NCI-H187 (cell line): ENCODE data around the gene MTMR4.
"Not testable (repeated sequence)": the region's sequence is repeated elsewhere in the genome, so short reads cannot be mapped to it uniquely, and the experiment has no call there.

Source experiments
- DNase-seq, 2 experiments: peaks; one replicate each; lab custom pipeline; 2025; lab: John Stamatoyannopoulos, UW

The MTMR4 gene

GRCh38 chr17:58525239-58525638, 10.8 kb upstream of the MTMR4 start:
- DNase-seq: no peak

DNA sequence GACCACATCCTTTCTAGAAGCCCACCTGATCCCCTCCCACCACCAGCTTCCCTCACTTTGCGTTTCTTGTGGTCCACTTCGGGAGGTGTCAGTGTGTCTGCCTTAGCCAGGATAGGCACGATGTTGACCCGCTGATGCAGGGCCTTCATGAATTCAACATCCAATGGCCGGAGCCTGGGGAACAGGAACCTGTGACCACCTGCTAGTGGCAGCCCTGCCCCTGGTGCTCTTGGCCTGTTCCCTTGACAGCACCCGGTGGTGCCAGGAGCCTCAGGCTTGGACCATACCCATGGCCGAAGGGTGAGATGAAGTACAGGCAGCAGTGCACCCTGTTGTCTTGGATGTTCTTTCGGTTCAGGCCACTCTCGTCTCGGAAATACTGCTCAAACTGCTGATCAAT, 7.2 kb upstream of the MTMR4 start:
- DNase-seq: no peak

DNA sequence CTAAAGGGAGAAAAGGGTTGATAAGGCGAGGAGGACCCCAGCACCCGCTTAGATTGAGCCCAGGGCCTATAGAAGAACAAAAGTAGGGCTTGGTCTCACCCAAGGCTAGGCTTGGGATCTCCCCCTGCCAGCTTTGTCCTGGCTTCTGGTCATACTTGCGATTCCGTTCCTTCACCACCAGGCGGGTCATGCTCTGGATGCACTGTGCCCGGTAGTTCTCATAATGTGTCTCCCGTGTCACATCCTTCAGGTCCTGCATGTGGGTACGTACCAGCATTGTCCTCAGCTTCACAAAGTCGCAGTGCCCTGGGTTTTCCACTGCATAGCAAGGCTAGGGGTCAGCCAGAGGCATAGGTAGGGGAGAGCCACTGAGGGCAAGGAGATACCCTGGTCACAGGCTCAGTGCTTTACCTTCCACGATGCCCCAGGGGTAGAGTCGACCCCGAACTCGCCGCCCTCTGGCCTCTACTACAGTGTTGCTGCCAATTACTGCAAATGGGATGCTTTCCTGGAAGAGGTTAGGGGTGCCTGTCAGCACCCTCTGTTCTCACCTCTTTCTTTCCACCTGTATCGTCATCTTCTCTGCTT, 6.5 kb upstream of the MTMR4 start:
- DNase-seq: no peak

DNA sequence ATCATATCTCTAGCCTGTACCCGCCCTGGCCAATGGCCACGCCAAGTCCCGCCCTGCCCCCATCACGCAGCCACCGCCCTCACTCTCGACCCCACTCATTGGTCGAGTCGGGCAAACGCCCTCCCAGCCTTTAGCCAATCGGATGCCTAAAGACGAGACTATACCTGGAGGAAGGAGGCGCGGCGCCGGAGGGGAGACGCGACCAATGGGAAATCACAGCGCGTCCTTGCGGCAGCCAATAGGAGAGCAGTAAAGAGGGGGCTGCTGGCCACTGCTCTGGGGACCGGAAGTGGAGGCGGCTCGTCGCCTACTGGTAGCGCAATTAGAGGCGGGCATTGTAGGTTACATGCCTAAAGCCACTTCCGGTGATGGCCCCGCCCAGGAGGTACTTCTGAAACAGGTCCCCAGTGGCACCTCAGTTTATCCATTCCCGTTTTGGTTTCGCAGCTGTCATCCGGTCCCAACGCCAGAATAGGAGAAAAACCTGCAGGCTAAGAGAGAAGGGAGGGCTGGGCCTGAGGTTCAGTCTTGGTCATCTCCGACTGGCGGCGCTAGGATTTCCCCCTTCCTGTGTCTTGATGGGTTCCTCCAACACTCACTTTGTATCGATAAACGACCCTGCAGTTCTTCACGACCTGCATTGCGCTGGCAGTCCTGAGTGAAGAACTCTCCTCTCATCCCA, 3.6 kb upstream of the MTMR4 start:
- DNase-seq: peak; percentile 97 to 98

- DNase-seq: peak; percentile 89 to 97
These were observed 3.0 kb upstream of the MTMR4 start for GRCh38 chr17:58517378-58517927.

- DNase-seq: no peak
These were observed 2.4 kb upstream of the MTMR4 start for GRCh38 chr17:58516644-58517377.

GRCh38 chr17:58515286-58515685, 848 bp upstream of the MTMR4 start:
- no peak for DNase-seq

- no peak for DNase-seq
These were observed 326 bp upstream of the MTMR4 start for GRCh38 chr17:58514770-58515157.

- no peak for DNase-seq
These were observed 1.0 kb downstream of the MTMR4 start for GRCh38 chr17:58513267-58513964.

DNA sequence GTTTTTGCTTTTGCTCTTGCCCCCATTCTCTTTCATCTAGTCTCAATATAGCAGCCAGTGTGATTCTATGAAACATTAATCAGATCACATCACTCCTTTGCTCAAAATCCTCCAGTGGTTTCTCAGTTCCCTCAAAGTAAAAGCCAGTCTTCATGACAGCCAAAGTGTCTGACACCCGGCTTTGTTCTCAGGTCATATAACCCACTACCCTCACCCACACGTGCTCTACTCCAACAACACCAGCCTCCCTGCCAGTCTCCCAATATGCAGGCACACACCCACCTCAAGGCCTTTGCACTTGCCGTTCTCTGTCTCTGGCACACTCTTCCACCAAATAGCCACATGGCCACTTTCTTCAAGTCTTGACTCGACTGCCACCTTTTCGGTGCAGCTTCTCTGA, 4.4 kb downstream of the MTMR4 start:
- no peak for DNase-seq

DNA sequence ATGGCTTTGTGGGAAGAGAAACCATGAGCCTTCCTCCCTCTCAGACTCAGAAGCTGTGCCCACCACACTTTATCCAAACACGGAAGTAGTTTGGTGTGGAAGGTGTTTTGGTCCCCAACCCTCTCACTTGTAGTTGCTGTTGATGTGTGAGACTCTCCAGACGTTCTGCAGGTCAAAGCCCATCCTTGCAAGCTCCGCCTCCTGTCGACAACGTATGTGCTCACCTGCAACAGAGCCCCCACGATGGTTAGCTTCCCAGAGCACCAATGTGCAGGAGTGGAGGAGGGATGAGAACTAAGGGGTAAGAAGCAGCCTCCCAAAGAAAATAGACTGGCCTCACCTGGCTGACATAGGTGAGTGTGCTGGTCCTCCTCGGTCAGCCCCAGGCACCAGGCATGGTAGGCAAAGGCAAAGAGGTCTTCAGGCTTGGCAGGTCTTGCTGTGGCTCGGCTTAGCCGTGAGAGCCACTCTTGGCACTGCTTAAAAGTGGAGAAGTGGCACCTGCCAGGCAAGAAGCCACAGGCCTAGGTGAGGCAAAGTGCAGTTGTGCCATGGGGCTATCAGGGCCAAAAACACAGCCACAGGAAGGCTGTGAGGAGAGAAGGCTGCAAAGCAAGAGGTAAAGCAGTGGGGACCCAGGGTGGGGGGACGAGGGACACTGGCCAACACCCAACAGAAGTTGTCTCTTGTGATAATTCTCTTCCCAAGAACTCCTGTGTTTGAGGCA, 5.9 kb downstream of the MTMR4 start:
- no peak for DNase-seq

GRCh38 chr17:58507123-58507634, 7.3 kb downstream of the MTMR4 start:
- DNase-seq: no peak

DNA sequence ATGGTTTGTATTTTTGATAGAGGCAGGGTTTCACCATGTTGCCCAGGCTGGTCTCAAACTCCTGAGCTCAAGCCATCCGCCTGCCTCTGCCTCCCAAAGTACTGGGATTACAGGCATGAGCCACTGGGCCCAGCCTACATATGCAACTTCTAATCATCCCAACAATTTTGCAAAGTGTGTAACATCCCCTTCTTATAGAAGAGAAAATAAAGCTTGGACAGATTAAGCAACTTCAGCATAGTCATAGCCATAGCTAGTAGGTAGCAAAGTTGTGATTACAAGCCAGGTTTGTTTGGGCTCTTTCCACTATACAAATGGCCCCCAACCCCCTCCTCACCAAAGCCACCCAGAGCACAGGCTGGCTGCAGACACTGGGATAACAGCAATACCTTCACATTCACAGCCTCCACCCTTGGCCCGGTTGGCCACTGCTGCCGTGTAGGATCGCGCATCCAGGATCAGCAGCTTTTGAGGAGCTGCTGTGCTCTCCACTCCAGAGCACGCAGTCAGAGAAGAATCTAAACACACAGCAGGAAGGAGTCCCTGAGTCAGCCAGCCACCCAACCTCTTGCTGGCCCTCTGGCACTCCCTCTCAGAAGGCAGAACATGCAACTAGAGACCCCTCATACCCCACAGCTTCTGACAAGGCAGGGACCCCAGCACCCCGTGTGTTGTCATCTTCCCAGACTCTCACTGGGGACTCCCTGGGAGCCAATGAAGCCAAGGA, 7.9 kb downstream of the MTMR4 start:
- no peak for DNase-seq

DNA sequence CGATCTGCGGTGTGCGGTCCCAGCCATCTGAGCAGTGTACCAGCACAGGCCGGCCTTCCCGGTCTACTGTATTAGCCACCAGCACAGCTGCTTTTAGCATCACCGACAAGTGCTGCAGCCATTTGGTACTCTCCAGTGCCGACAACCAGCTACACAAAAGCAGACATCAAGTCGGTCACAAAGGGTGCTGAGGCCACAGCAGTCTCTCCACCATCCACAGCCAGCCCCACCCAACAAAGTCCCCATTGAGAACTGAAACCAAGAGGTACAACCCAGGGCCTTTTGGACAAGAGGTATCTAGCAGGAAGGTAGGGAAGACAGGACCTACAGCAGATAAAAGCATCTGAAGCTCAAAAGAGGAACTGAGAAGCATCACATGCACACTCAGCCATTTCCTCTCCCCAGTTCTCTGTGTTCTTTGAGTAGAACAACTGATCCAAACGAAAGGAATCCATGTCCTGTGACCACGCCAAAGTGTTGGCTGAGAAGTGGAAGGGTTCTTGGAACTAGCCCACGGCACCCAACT, 9.5 kb downstream of the MTMR4 start:
- no peak for DNase-seq

DNA sequence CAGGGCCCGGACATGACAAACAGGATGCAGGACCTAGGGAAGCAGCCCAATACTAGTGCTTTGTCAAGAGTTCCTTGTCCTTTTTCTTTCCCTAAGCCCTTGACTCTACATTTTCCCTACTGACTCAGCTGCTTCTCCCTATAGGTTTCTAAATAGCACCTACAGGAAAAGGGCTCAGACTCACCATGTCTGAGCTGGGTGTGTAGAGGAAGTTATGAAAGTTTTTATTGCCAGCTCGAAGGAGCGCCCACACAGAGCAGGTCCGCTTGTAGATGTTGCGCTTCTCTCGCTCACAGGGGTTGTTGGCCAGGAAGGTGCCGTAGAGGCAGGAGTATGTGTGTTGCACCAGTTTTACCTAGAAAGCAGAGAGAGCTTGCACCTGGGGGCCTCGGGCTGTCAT, 10.6 kb downstream of the MTMR4 start:
- DNase-seq: no peak

DNA sequence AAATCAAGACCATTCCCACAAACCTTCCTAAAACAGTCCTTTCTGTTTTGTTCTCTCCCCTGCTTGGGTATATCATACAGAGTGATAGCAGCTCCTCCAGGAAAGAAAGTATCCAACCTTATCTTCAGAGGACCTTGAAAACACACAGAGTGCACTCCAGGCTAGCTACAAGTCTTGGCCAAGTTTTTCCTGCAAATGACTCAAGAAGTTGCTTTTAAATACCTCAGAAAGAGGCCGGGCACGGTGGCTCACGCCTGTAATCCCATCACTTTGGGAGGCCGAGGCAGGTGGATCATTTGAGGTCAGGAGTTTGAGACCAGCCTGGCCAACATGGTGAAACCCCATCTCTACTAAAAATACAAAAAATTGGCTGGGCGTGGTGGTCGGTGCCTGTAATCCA, 11.3 kb downstream of the MTMR4 start:
- not testable (repeated sequence) for DNase-seq

DNA sequence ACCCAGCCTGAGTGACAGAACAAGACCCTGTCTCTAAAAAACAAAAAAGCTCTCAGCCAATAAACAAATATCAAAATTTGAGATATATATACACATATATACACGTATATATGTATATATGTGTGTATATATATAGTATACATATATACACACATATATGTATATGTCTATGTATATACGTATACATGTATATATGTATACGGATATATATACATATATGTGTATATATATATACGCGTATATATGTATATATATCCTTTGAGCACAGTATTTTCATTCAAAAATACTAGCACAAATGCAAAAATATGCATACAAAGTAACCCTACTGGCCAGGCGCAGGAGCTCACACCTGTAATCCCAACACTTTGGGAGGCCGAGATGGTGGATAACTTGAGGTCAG, 13.0 kb downstream of the MTMR4 start:
- no peak for DNase-seq

GRCh38 chr17:58498177-58498828, 16.1 kb downstream of the MTMR4 start:
- no peak for DNase-seq

DNA sequence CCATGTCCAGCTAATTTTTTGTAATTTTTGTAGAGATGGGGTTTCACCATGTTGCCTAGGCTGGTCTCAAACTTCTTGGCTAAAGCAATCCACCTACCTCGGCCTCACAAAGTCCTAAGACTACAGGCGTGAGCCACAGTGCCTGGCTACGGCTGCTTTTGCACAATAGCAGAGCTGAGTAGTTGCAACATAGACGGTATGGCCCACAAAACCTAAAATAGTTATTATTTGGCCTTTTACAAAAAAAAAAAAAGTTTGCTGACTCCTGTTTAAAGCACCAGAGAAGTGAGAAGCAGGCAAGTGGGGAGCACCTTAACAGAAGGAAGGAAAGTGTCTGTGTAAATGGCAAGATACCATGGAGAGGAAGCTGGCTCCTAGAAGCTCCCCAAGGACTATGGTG, 20.9 kb downstream of the MTMR4 start:
- no peak for DNase-seq
